ENCODE results near the gene PAPPA. TPM values are rescaled to one million over a fixed set of nuclear protein-coding genes. Genes with fewer than 3 reads are reported as not detected.

PAPPA gene
- total RNA-seq, 2 donors from 2014 or later, result 7.4 to 17.4 TPM

DNA sequence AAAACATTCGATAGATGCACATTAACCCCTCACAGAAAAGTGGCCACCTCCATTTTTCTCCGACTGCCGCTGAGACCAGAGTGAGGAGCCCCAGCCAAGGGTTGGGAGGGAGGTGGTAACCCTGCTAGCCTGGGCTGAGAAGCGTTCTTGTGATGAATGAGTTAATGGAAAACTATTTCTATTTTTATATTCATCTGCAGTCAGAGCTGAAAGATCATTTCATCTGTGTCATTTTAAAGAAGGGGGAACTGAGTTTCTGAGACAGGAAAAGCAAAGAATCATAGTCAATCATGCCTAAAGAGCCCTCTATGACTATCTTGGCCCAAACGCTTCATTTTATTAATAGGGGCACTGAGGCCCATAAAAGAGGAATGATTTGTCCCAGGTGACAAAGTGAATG is 229.5 kb downstream of the PAPPA start:
- DNase-seq (ENCODE audit: low spot score) (no peak), ATAC-seq (ENCODE audit: insufficient number of reproducible peaks, low FRiP score, low read depth) (no peak)
- TF ChIP-seq, protein P1, sequence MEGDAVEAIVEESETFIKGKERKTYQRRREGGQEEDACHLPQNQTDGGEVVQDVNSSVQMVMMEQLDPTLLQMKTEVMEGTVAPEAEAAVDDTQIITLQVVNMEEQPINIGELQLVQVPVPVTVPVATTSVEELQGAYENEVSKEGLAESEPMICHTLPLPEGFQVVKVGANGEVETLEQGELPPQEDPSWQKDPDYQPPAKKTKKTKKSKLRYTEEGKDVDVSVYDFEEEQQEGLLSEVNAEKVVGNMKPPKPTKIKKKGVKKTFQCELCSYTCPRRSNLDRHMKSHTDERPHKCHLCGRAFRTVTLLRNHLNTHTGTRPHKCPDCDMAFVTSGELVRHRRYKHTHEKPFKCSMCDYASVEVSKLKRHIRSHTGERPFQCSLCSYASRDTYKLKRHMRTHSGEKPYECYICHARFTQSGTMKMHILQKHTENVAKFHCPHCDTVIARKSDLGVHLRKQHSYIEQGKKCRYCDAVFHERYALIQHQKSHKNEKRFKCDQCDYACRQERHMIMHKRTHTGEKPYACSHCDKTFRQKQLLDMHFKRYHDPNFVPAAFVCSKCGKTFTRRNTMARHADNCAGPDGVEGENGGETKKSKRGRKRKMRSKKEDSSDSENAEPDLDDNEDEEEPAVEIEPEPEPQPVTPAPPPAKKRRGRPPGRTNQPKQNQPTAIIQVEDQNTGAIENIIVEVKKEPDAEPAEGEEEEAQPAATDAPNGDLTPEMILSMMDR (IDR thresholded peaks at IDR 0.05), result no peak
- no peak overlapping the region for H3K27ac ChIP-seq
- no peaks in the 10 kb centered on the region for H3K4me1 ChIP-seq (ENCODE audit: control insufficient read depth in 1 of 2, low read depth in 2 of 2)
- no peaks in the 10 kb centered on the region for H3K9me3 ChIP-seq
- H3K4me3 ChIP-seq, result no peak overlapping the region
- H3K27me3 ChIP-seq (replicated peaks; ENCODE audit: insufficient read depth), result no peaks in the 10 kb centered on the region
- peaks cover 3% of the 10 kb centered on the region for H3K36me3 ChIP-seq

GRCh38 chr9:116383936-116384335 is 230.3 kb downstream of the PAPPA start:
- DNase-seq (ENCODE audit: low spot score), result no peak
- TF ChIP-seq, protein P1 (IDR thresholded peaks at IDR 0.05), result no peak
- Histone ChIP-seq H3K4me3 (no peak overlapping the region), H3K4me1 (ENCODE audit: control insufficient read depth in 1 of 2, low read depth in 2 of 2) (no peaks in the 10 kb centered on the region), H3K27me3 (replicated peaks; ENCODE audit: insufficient read depth) (no peaks in the 10 kb centered on the region), H3K9me3 (no peaks in the 10 kb centered on the region), H3K27ac (no peak overlapping the region), H3K36me3 (peaks cover 3% of the 10 kb centered on the region)
- ATAC-seq (ENCODE audit: insufficient number of reproducible peaks, low FRiP score, low read depth), result no peak

GRCh38 chr9:116387934-116388698 is 234.5 kb downstream of the PAPPA start:
- no peaks in the 10 kb centered on the region for H3K9me3 ChIP-seq
- H3K4me1 ChIP-seq (ENCODE audit: control insufficient read depth in 1 of 2, low read depth in 2 of 2), result no peaks in the 10 kb centered on the region
- H3K27me3 ChIP-seq (replicated peaks; ENCODE audit: insufficient read depth), result no peaks in the 10 kb centered on the region
- no peak overlapping the region for H3K4me3 ChIP-seq
- H3K36me3 ChIP-seq, result peaks cover 15% of the 10 kb centered on the region
- H3K27ac ChIP-seq, result no peak overlapping the region
- DNase-seq (ENCODE audit: low spot score), result no peak
- TF ChIP-seq, protein P1 (IDR thresholded peaks at IDR 0.05), result no peak
- ATAC-seq (ENCODE audit: insufficient number of reproducible peaks, low FRiP score, low read depth), result no peak

GRCh38 chr9:116389541-116390302 is 236.1 kb downstream of the PAPPA start:
- Histone ChIP-seq H3K36me3 (peaks cover 15% of the 10 kb centered on the region), H3K27ac (no peak overlapping the region), H3K4me3 (no peak overlapping the region), H3K27me3 (replicated peaks; ENCODE audit: insufficient read depth) (no peaks in the 10 kb centered on the region), H3K9me3 (no peaks in the 10 kb centered on the region), H3K4me1 (ENCODE audit: control insufficient read depth in 1 of 2, low read depth in 2 of 2) (no peaks in the 10 kb centered on the region)
- no peak for ATAC-seq (ENCODE audit: insufficient number of reproducible peaks, low FRiP score, low read depth)
- TF ChIP-seq, protein P1 (IDR thresholded peaks at IDR 0.05), result no peak
- DNase-seq (ENCODE audit: low spot score), result no peak

Data from thoracic aorta (tissue), 2 donors.